ENCODE measurements around the gene RBM4. TPM values are rescaled to one million over a fixed set of nuclear protein-coding genes. Genes with fewer than 3 reads are reported as not detected.

The RBM4 gene
- total and polyA plus RNA-seq, 9 of the 15 experiments (the other 6 are each of a cell fraction or from before 2014, with no cell fraction given) = 81.6 to 233 (median 122) TPM

GRCh38 chr11:66595245-66595904 lies 43.1 kb upstream of the RBM4 start (continued):
- no peak for TF ChIP-seq ZNF277 (CRISPR knock-in tag; IDR thresholded peaks at IDR 0.05; ENCODE audit: borderline replicate concordance)
- peak in 1 of 2 experiments; percentile 42; a peak in 1 of 4 replicates for TF ChIP-seq RCOR1 (IDR thresholded peaks at IDR 0.05; ENCODE audit: borderline replicate concordance in 1 of 2, low read depth in 2 of 2, low read length in 2 of 2)
- no peak for TF ChIP-seq SRSF1 (IDR thresholded peaks at IDR 0.05; ENCODE audit: low read depth, low read length)
- TF ChIP-seq MIER1 (IDR thresholded peaks at IDR 0.05; ENCODE audit: low read depth) = no peak
- TF ChIP-seq ARID1B (IDR thresholded peaks at IDR 0.05) = no peak
- TF ChIP-seq LCOR (CRISPR knock-in tag; IDR thresholded peaks at IDR 0.05) = no peak
- TF ChIP-seq CBX3 (IDR thresholded peaks at IDR 0.05; ENCODE audit: borderline replicate concordance in 1 of 2, low read length in 2 of 2) = no peak
- TF ChIP-seq MXD1 (CRISPR knock-in tag; IDR thresholded peaks at IDR 0.05; ENCODE audit: borderline replicate concordance, poor library complexity, severe bottlenecking) = no peak
- no peak for TF ChIP-seq RREB1 (CRISPR knock-in tag; IDR thresholded peaks at IDR 0.05)
- TF ChIP-seq, protein P1, sequence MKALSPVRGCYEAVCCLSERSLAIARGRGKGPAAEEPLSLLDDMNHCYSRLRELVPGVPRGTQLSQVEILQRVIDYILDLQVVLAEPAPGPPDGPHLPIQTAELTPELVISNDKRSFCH (CRISPR knock-in tag; IDR thresholded peaks at IDR 0.05) = no peak
- TF ChIP-seq, protein P1 (tag; IDR thresholded peaks at IDR 0.05) = no peak
- no peak for TF ChIP-seq NR2C1 (IDR thresholded peaks at IDR 0.05)
- no peak for TF ChIP-seq NR2C1 (tag; IDR thresholded peaks at IDR 0.05)
- TF ChIP-seq ZNF785 (CRISPR knock-in tag; IDR thresholded peaks at IDR 0.05) = no peak
- TF ChIP-seq SNAPC5 (CRISPR knock-in tag; IDR thresholded peaks at IDR 0.05) = no peak
- TF ChIP-seq, protein P2, sequence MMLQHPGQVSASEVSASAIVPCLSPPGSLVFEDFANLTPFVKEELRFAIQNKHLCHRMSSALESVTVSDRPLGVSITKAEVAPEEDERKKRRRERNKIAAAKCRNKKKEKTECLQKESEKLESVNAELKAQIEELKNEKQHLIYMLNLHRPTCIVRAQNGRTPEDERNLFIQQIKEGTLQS (IDR thresholded peaks at IDR 0.05) = no peak
- TF ChIP-seq, protein P2 (CRISPR knock-in tag; conservative IDR thresholded peaks at IDR 0.05) = no peak
- no peak for TF ChIP-seq CBX5 (IDR thresholded peaks at IDR 0.05; ENCODE audit: borderline replicate concordance, low read depth)
